Ovary (tissue), 9 donors: ENCODE measurements around the gene FBXO27. TPM values are rescaled to one million over a fixed set of nuclear protein-coding genes. Genes with fewer than 3 reads are reported as not detected.
"Not testable (repeated sequence)": the region's sequence is repeated elsewhere in the genome, so short reads cannot be mapped to it uniquely, and the experiment has no call there.

Experiments used
- DNase-seq, 5 donors: peaks; one replicate each; pipeline ENCODE4 v3.0.0-alpha.2; 2019 to 2020
- H3K27ac ChIP-seq, 2 donors: fragments of 200-600 bp; one replicate each; pipeline versions ENCODE4 v1.5.1 to v1.8.0; 2019 to 2022
- H3K27me3 ChIP-seq: fragments of 200-600 bp; one replicate; pipeline ENCODE4 v1.8.0; 2022
- H3K36me3 ChIP-seq: fragments of 200-600 bp; sonication (generic); one replicate; pipeline ENCODE4 v1.5.1; 2019
- H3K4me1 ChIP-seq: one replicate; pipeline ENCODE4 v1.8.1; 2013; ENCODE audit warnings: mild to moderate bottlenecking, moderate library complexity; ENCODE audit not compliant: insufficient read depth
- H3K4me3 ChIP-seq: fragments of 200-600 bp; sonication (generic); one replicate; pipeline ENCODE4 v1.5.1; 2017
- H3K9me3 ChIP-seq, 2 donors: fragments of 200-600 bp in 1 of 2; sonication (generic) in 1 of 2; one replicate each; pipeline versions ENCODE4 v1.5.1 to v1.8.1; 2013 to 2019; ENCODE audit warnings: mild to moderate bottlenecking in 1 of 2, moderate library complexity in 1 of 2
- EP300 ChIP-seq: sonication (generic); formaldehyde crosslinking; IDR thresholded peaks from one replicate; pipeline ENCODE4 v1.6.1; 2017; ENCODE audit warnings: antibody characterized with exemption
- POLR2A ChIP-seq: fragments of 450-650 bp; IDR thresholded peaks from one replicate; pipeline ENCODE4 v1.6.1; 2017; ENCODE audit warnings: antibody characterized with exemption, mild to moderate bottlenecking, moderate library complexity
- WGBS, 3 donors: extraction: QIAGEN DNeasy Blood & Tissue Kit in 1 of 3; methylation state at CpG; one replicate each; pipeline versions ENCODE4 v1.1.5 to v1.1.7; 2013 to 2017; 5-methylcytosine and 5-hydroxymethylcytosine counted together
- intact Hi-C, 4 donors: fragments of 100-400 bp; cut with DNase I; formaldehyde crosslinking; loops; one replicate each; pipeline versions ENCODE4 v1.11.0 to v1.15.1; 2022 to 2023
- polyA plus RNA-seq, 2 donors: library from polyadenylated mRNA; stranded (reverse); fragments of 200-250 nt in 1 of 2; fragments of 350-450 nt in 1 of 2; fragmentation: Illumina TruSeq in 1 of 2; extraction: RNeasy Lipid Tissue Mini Kit (QIAGEN cat#74804) in 1 of 2; gene quantifications; one replicate each; pipeline ENCODE4 v1.2.3, GENCODE V29; 2013 to 2014
- total RNA-seq, 7 donors: library from RNA; depleted of rRNA in 2 of 7; stranded (reverse); fragments of >200 nt in 2 of 7; fragmentation: NEBNext Ultra II Directional in 3 of 7; extraction: Animal tissue kit (Norgen Biotek cat#: 25700) in 3 of 7; gene quantifications; one replicate each; pipeline versions ENCODE4 v1.1.0 to v1.2.4, GENCODE V29; 2016 to 2023
- TF ChIP-seq, protein P1 (sequence below), 3 donors: fragments of 450-650 bp in 2 of 3; fragments of 200-600 bp in 1 of 3; IDR thresholded peaks; one replicate each; pipeline versions ENCODE4 v1.5.1 to v1.8.0; 2016 to 2022; ENCODE audit warnings: antibody characterized with exemption in 3 of 3, mild to moderate bottlenecking in 1 of 3
- donor health status: DM: no; HTN: no; CAD: no; lungs with moderate emphysema.
- donor health status: DM: no; HTN: no; CAD: no.
- donor health status: Bipolar disorder and iron deficiency.
- donor health status: DM: yes; HTN: yes; CAD: no.
- donor health status: DM: no; HTN: no; CAD: no.
- donor health status: DM: yes; HTN: yes; CAD: no.

FBXO27 gene
- total and polyA plus RNA-seq, 9 donors = 5.7 to 21.4 (median 15.2) TPM

DNA sequence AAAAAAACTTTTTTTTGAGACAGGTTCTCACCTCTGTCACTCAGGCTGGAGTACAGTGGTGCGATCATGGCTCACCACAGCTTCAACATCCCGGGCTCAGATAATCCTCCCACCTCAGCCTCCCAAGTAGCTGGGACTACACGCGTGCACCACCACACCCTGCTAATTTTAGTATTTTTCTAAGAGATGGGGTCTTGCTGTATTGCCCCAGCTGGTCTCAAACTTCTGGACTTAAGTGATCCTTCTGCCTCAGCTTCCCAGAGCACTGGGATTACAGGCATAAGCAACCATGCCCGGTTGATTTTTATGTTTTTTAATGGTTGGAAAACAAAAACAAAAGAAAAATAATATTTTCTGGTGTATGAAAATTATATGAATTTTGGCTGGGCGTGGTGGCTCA is 42.6 kb upstream of the FBXO27 start:
- intact Hi-C loops = no loop called here
- WGBS, 3 donors = 89 to 92% (median 89%) methylated on average over 6 of the region's 6 CpGs

DNA sequence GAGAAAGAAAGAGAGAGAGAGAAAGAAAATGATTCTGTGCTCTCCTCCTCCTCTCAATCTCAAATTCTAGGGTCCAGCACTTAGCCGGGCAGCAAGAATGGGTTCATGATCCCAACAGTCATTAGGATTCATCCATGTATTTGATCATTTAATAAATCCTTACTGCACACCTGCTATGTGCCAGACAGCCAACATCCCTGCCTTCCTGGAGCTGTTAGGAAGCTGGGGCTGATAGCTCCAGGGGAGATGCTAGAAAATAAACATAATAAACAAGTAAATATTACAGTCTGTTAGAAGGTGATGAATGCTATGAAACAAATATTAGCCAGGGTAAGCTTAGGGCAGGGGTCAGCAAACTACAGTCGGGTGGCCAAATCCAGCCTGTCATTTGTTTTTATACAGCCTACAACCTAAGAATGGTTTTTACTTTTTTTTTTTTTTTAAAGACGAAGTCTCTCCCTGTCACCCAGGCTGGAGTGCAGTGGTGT is 41.9 kb upstream of the FBXO27 start:
- no peaks in the 10 kb centered on the region for H3K36me3 ChIP-seq
- H3K4me1 ChIP-seq = no peaks in the 10 kb centered on the region
- 47 to 62% (median 48%) methylated on average over 3 of the region's 3 CpGs for WGBS, 3 donors
- TF ChIP-seq POLR2A = no peak
- TF ChIP-seq EP300 = no peak
- TF ChIP-seq, protein P1, sequence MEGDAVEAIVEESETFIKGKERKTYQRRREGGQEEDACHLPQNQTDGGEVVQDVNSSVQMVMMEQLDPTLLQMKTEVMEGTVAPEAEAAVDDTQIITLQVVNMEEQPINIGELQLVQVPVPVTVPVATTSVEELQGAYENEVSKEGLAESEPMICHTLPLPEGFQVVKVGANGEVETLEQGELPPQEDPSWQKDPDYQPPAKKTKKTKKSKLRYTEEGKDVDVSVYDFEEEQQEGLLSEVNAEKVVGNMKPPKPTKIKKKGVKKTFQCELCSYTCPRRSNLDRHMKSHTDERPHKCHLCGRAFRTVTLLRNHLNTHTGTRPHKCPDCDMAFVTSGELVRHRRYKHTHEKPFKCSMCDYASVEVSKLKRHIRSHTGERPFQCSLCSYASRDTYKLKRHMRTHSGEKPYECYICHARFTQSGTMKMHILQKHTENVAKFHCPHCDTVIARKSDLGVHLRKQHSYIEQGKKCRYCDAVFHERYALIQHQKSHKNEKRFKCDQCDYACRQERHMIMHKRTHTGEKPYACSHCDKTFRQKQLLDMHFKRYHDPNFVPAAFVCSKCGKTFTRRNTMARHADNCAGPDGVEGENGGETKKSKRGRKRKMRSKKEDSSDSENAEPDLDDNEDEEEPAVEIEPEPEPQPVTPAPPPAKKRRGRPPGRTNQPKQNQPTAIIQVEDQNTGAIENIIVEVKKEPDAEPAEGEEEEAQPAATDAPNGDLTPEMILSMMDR (IDR thresholded peaks at IDR 0.05) = no peak
- H3K27me3 ChIP-seq = no peaks in the 10 kb centered on the region
- no peaks in the 10 kb centered on the region for H3K9me3 ChIP-seq
- DNase-seq = no peak
- no peak overlapping the region for H3K27ac ChIP-seq
- no peak overlapping the region for H3K4me3 ChIP-seq
- intact Hi-C loops = no loop called here

More for the DNA sequence above, 42.6 kb upstream of the FBXO27 start:
- no peak for TF ChIP-seq EP300
- TF ChIP-seq, protein P1 (IDR thresholded peaks at IDR 0.05) = no peak
- no peak for TF ChIP-seq POLR2A
- Histone ChIP-seq H3K9me3 (no peaks in the 10 kb centered on the region), H3K36me3 (no peaks in the 10 kb centered on the region), H3K27ac (no peak overlapping the region), H3K4me1 (no peaks in the 10 kb centered on the region), H3K27me3 (no peaks in the 10 kb centered on the region), H3K4me3 (no peak overlapping the region)
- DNase-seq = no peak

DNA sequence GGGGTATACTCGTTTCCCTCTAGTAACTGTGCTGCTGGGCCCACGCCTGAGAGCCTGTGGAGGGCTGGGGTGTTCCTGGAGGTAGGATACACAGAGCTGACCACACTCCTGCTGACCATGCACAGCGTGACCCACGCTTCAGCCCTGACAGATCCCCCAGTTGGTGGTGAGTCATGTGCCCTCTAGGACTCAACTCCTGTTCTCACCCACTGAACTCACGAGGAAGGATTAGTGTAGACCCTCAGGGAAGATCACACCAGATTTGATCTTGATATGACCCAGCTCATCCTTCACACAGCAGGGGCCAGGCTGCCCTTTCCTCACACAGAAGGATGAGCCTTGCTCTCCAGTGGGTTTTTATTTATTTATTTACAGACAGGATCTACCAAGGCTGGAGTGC is 38.5 kb upstream of the FBXO27 start:
- no peak for TF ChIP-seq EP300
- no peaks in the 10 kb centered on the region for H3K27me3 ChIP-seq
- H3K4me1 ChIP-seq = no peaks in the 10 kb centered on the region
- H3K4me3 ChIP-seq = no peak overlapping the region
- no peaks in the 10 kb centered on the region for H3K9me3 ChIP-seq
- H3K27ac ChIP-seq = no peak overlapping the region
- no peaks in the 10 kb centered on the region for H3K36me3 ChIP-seq
- WGBS, 3 donors = 81 to 84% (median 82%) methylated on average over 5 of the region's 5 CpGs
- intact Hi-C loops = no loop called here
- DNase-seq = no peak

DNA sequence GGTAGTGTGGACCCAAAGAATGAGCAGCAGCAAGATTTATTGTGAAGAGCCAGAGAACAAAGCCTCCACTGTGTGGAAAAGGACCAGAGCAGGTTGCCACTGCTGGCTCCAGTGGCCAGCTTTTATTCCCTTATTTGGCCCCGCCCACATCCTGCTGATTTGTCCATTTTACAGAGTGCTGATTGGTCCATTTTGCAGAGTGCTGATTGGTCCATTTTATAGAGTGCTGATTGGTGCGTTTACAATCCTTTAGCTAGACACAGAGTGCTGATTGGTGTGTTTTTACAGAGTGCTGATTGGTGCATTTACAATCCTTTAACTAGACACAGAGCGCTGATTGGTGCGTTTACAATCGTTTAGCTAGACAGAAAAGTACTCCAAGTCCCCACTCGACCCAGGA is 35.9 kb upstream of the FBXO27 start:
- intact Hi-C loops, DNase-seq, H3K36me3 ChIP-seq, H3K4me3 ChIP-seq, H3K27me3 ChIP-seq, H3K9me3 ChIP-seq, H3K27ac ChIP-seq, H3K4me1 ChIP-seq: not testable (repeated sequence)
- 83 to 84% (median 84%) methylated on average over 6 of the region's 6 CpGs for WGBS, 3 donors

DNA sequence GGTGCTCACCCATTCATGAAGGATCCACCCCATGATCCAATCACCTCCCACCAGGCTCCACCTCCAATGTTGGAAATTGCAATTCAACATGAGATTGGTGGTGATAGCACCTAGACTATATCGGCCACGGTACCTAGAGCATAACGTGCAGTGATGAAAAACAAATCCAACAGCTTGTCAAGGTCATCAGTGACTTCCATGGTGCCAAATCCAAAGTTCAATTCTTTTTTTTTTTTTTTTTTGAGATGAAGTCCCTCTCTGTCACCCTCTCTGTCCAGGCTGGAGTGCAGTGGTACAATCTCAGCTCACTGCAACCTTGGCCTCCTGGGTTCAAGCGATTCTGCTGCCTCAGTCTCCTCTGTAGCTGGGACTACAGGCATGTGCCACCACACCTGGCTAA is 34.8 kb upstream of the FBXO27 start:
- Histone ChIP-seq H3K27me3 (no peaks in the 10 kb centered on the region), H3K27ac (no peak overlapping the region), H3K36me3 (no peaks in the 10 kb centered on the region), H3K4me3 (no peak overlapping the region), H3K9me3 (no peaks in the 10 kb centered on the region), H3K4me1 (no peaks in the 10 kb centered on the region)
- TF ChIP-seq EP300 (no peak), POLR2A (no peak)
- TF ChIP-seq, protein P1 (IDR thresholded peaks at IDR 0.05) = no peak
- no peak for DNase-seq
- 66 to 75% (median 68%) methylated on average over 4 of the region's 4 CpGs for WGBS, 3 donors
- intact Hi-C loops = no loop called here

DNA sequence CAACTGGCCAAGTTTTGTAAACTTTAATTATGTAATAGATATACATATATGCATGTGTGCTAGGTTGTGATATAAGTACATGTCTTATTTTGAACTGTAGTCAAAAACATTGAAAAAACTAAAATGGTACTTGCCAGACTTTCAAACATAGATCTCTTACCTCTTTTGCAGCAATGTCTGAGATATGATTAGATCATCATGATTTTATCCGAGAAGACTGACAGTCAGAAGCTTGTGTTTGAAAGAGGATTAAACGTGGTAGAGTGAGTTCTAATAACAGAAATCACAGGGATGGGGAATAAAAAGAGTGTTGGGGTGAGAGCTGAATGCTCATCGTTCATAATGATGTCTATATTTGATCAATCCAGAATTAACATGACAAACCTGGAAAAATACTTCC is 33.6 kb upstream of the FBXO27 start:
- 72 to 75% (median 75%) methylated on average over 3 of the region's 3 CpGs for WGBS, 3 donors
- no peaks in the 10 kb centered on the region for H3K4me1 ChIP-seq
- intact Hi-C loops = no loop called here
- H3K9me3 ChIP-seq = no peaks in the 10 kb centered on the region
- no peak for TF ChIP-seq POLR2A
- no peak for TF ChIP-seq EP300
- TF ChIP-seq, protein P1 (IDR thresholded peaks at IDR 0.05) = no peak
- no peak for DNase-seq
- H3K27ac ChIP-seq = no peak overlapping the region
- H3K4me3 ChIP-seq = no peak overlapping the region
- no peaks in the 10 kb centered on the region for H3K36me3 ChIP-seq
- no peaks in the 10 kb centered on the region for H3K27me3 ChIP-seq
